WTC11 (cell line): ENCODE measurements around the gene TMPRSS2. TPM values are rescaled to one million over a fixed set of nuclear protein-coding genes. Genes with fewer than 3 reads are reported as not detected.

ENCODE experiments used
- ATAC-seq: fragments of 200-7000 bp; cut with Tn5 transposase; 2 replicates; pipeline ENCODE4 v1.10.0; 2021; ENCODE audit warnings: mild to moderate bottlenecking, moderate library complexity
- CTCF ChIA-PET: fragments of 300-600 bp; sonication (Branson Sonifier 250); formaldehyde crosslinking; loops from one replicate; lab custom pipeline; 2021; ENCODE audit warnings: antibody characterized with exemption; lab: Charles Lee
- POLR2A ChIA-PET: fragments of 350-600 bp; sonication (Branson Sonifier 250); formaldehyde crosslinking; loops from one replicate; lab custom pipeline; 2021; ENCODE audit warnings: antibody characterized with exemption; lab: Charles Lee
- DNase-seq: peaks from one replicate; pipeline ENCODE4 v3.0.0; 2021; ENCODE audit warnings: low spot score
- H3K27ac Mint-ChIP-seq: 2 replicates; pipeline ENCODE4 v1.8.0; 2021; ENCODE audit warnings: mixed read lengths
- H3K27me3 Mint-ChIP-seq: 2 replicates; pipeline ENCODE4 v1.8.0; 2021; ENCODE audit warnings: low read depth, mild to moderate bottlenecking, moderate library complexity, mixed read lengths
- H3K36me3 Mint-ChIP-seq: 2 replicates; pipeline ENCODE4 v1.8.0; 2021; ENCODE audit warnings: mixed read lengths
- H3K4me1 Mint-ChIP-seq: 2 replicates; pipeline ENCODE4 v1.8.0; 2022; ENCODE audit warnings: mixed read lengths
- H3K4me3 Mint-ChIP-seq: 2 replicates; pipeline ENCODE4 v1.8.0; 2021; ENCODE audit warnings: mild to moderate bottlenecking, moderate library complexity, mixed read lengths
- H3K9me3 Mint-ChIP-seq: 2 replicates; pipeline ENCODE4 v1.8.0; 2021; ENCODE audit warnings: mixed read lengths
- ELF4 ChIP-seq: sonication (generic); formaldehyde crosslinking; IDR thresholded peaks from 2 replicates; pipeline ENCODE4 v1.8.1; 2022; ENCODE audit warnings: low read depth, mild to moderate bottlenecking, moderate library complexity, missing genetic modification reagents
- ESRRA ChIP-seq: sonication (generic); formaldehyde crosslinking; IDR thresholded peaks from 2 replicates; pipeline ENCODE4 v1.8.1; 2022; ENCODE audit warnings: mild to moderate bottlenecking, missing genetic modification reagents, borderline replicate concordance
- GABPB1 ChIP-seq: sonication (generic); formaldehyde crosslinking; IDR thresholded peaks from 2 replicates; pipeline ENCODE4 v1.8.1; 2023; ENCODE audit warnings: mild to moderate bottlenecking, missing genetic modification reagents
- GRHL2 ChIP-seq: fragments of 250-450 bp; sonication (Bioruptor Pico); IDR thresholded peaks from 2 replicates; pipeline ENCODE4 v1.8.0; 2022; ENCODE audit warnings: mild to moderate bottlenecking, moderate library complexity; ENCODE audit not compliant: insufficient replicate concordance, severe bottlenecking
- GTF2I ChIP-seq: fragments of 250-450 bp; sonication (Bioruptor Pico); conservative IDR thresholded peaks from 2 replicates; pipeline ENCODE4 v1.4.0; 2021; ENCODE audit warnings: mild to moderate bottlenecking
- MXD4 ChIP-seq: fragments of 250-450 bp; sonication (Bioruptor Pico); IDR thresholded peaks from 2 replicates; pipeline ENCODE4 v1.8.0; 2021; ENCODE audit warnings: mild to moderate bottlenecking, moderate library complexity, borderline replicate concordance
- NFYB ChIP-seq: sonication (generic); formaldehyde crosslinking; conservative IDR thresholded peaks from 2 replicates; pipeline ENCODE4 v1.8.0; 2022; ENCODE audit warnings: low read depth, missing genetic modification reagents
- OVOL2 ChIP-seq: fragments of 250-450 bp; sonication (Bioruptor Pico); IDR thresholded peaks from 2 replicates; pipeline ENCODE4 v1.9.0; 2021; ENCODE audit warnings: mild to moderate bottlenecking, borderline replicate concordance
- SMAD4 ChIP-seq: sonication (generic); formaldehyde crosslinking; IDR thresholded peaks from 2 replicates; pipeline ENCODE4 v1.8.0; 2022; ENCODE audit warnings: mild to moderate bottlenecking, missing genetic modification reagents
- SP1 ChIP-seq: sonication (generic); formaldehyde crosslinking; conservative IDR thresholded peaks from 2 replicates; pipeline ENCODE4 v1.8.1; 2022; ENCODE audit warnings: missing genetic modification reagents
- ZNF138 ChIP-seq: sonication (generic); formaldehyde crosslinking; conservative IDR thresholded peaks from 2 replicates; pipeline ENCODE4 v1.8.1; 2022; ENCODE audit warnings: mild to moderate bottlenecking, moderate library complexity, missing genetic modification reagents
- ZNF423 ChIP-seq: fragments of 250-450 bp; sonication (Bioruptor Pico); IDR thresholded peaks from 2 replicates; pipeline ENCODE4 v2.1.2; 2022; ENCODE audit warnings: mild to moderate bottlenecking, moderate library complexity
- total RNA-seq: library from RNA; stranded (reverse); gene quantifications from 3 replicates; pipeline ENCODE4 v1.2.3, GENCODE V29; 2021
- TF ChIP-seq, protein P1 (sequence below): fragments of 200-600 bp; IDR thresholded peaks from 2 replicates; pipeline ENCODE4 v1.8.0; 2022; ENCODE audit warnings: antibody characterized with exemption
- TF ChIP-seq, protein P2 (sequence below): sonication (generic); formaldehyde crosslinking; IDR thresholded peaks from 2 replicates; pipeline ENCODE4 v1.8.0; 2022; ENCODE audit warnings: mild to moderate bottlenecking, missing genetic modification reagents
- TF ChIP-seq, protein P3 (sequence below): sonication (generic); formaldehyde crosslinking; IDR thresholded peaks from 2 replicates; pipeline ENCODE4 v1.8.0; 2023; ENCODE audit warnings: missing genetic modification reagents, mild to moderate bottlenecking, borderline replicate concordance
- TF ChIP-seq, protein P4 (sequence below): sonication (generic); formaldehyde crosslinking; IDR thresholded peaks from 2 replicates; pipeline ENCODE4 v1.8.0; 2022; ENCODE audit warnings: mild to moderate bottlenecking, missing genetic modification reagents
- TF ChIP-seq, protein P5 (sequence below): sonication (generic); formaldehyde crosslinking; IDR thresholded peaks from 2 replicates; pipeline ENCODE4 v1.8.0; 2023; ENCODE audit warnings: mild to moderate bottlenecking, missing genetic modification reagents
- TF ChIP-seq, protein P6 (sequence below): sonication (generic); formaldehyde crosslinking; IDR thresholded peaks from 2 replicates; pipeline ENCODE4 v1.8.0; 2022; ENCODE audit warnings: missing genetic modification reagents
- TF ChIP-seq, protein P7 (sequence below): sonication (generic); formaldehyde crosslinking; IDR thresholded peaks from 2 replicates; pipeline ENCODE4 v1.8.1; 2023; ENCODE audit warnings: mild to moderate bottlenecking, moderate library complexity, missing genetic modification reagents

TMPRSS2 gene
- total RNA-seq, 1 experiment from 2014 or later = 8.5 TPM

DNA sequence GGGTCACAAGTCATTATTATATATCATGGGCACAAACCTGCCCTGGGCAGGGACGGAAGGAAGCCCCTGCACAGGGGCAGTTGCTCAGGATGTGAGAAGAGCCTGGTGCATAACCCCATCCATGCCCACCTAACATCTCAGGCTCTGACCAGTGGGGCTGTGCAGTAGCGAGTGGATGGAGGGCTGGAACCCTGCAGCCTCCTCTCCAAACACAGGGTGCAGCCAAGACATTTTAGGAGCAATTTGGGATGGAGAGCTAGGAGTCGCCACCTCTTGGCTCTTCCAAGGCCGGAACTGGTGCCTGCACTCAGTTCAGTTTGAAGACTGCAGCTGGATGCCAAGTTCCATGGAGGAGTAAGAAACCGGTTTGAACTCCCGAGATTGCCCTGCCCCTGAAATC, 79.1 kb downstream of the TMPRSS2 start (continued):
- TF ChIP-seq, protein P1, sequence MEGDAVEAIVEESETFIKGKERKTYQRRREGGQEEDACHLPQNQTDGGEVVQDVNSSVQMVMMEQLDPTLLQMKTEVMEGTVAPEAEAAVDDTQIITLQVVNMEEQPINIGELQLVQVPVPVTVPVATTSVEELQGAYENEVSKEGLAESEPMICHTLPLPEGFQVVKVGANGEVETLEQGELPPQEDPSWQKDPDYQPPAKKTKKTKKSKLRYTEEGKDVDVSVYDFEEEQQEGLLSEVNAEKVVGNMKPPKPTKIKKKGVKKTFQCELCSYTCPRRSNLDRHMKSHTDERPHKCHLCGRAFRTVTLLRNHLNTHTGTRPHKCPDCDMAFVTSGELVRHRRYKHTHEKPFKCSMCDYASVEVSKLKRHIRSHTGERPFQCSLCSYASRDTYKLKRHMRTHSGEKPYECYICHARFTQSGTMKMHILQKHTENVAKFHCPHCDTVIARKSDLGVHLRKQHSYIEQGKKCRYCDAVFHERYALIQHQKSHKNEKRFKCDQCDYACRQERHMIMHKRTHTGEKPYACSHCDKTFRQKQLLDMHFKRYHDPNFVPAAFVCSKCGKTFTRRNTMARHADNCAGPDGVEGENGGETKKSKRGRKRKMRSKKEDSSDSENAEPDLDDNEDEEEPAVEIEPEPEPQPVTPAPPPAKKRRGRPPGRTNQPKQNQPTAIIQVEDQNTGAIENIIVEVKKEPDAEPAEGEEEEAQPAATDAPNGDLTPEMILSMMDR = no peak
- TF ChIP-seq, protein P2, sequence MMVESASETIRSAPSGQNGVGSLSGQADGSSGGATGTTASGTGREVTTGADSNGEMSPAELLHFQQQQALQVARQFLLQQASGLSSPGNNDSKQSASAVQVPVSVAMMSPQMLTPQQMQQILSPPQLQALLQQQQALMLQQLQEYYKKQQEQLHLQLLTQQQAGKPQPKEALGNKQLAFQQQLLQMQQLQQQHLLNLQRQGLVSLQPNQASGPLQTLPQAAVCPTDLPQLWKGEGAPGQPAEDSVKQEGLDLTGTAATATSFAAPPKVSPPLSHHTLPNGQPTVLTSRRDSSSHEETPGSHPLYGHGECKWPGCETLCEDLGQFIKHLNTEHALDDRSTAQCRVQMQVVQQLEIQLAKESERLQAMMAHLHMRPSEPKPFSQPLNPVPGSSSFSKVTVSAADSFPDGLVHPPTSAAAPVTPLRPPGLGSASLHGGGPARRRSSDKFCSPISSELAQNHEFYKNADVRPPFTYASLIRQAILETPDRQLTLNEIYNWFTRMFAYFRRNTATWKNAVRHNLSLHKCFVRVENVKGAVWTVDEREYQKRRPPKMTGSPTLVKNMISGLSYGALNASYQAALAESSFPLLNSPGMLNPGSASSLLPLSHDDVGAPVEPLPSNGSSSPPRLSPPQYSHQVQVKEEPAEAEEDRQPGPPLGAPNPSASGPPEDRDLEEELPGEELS (CRISPR knock-in tag) = no peak
- no peak for TF ChIP-seq ESRRA (CRISPR knock-in tag)
- TF ChIP-seq, protein P3, sequence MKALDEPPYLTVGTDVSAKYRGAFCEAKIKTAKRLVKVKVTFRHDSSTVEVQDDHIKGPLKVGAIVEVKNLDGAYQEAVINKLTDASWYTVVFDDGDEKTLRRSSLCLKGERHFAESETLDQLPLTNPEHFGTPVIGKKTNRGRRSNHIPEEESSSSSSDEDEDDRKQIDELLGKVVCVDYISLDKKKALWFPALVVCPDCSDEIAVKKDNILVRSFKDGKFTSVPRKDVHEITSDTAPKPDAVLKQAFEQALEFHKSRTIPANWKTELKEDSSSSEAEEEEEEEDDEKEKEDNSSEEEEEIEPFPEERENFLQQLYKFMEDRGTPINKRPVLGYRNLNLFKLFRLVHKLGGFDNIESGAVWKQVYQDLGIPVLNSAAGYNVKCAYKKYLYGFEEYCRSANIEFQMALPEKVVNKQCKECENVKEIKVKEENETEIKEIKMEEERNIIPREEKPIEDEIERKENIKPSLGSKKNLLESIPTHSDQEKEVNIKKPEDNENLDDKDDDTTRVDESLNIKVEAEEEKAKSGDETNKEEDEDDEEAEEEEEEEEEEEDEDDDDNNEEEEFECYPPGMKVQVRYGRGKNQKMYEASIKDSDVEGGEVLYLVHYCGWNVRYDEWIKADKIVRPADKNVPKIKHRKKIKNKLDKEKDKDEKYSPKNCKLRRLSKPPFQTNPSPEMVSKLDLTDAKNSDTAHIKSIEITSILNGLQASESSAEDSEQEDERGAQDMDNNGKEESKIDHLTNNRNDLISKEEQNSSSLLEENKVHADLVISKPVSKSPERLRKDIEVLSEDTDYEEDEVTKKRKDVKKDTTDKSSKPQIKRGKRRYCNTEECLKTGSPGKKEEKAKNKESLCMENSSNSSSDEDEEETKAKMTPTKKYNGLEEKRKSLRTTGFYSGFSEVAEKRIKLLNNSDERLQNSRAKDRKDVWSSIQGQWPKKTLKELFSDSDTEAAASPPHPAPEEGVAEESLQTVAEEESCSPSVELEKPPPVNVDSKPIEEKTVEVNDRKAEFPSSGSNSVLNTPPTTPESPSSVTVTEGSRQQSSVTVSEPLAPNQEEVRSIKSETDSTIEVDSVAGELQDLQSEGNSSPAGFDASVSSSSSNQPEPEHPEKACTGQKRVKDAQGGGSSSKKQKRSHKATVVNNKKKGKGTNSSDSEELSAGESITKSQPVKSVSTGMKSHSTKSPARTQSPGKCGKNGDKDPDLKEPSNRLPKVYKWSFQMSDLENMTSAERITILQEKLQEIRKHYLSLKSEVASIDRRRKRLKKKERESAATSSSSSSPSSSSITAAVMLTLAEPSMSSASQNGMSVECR = no peak
- TF ChIP-seq OVOL2 = no peak
- no peak for TF ChIP-seq ELF4
- no peak for TF ChIP-seq SMAD4 (CRISPR knock-in tag)
- TF ChIP-seq ZNF138 (CRISPR knock-in tag) = no peak
- no peak for TF ChIP-seq MXD4
- TF ChIP-seq GRHL2 = no peak
- TF ChIP-seq, protein P4, sequence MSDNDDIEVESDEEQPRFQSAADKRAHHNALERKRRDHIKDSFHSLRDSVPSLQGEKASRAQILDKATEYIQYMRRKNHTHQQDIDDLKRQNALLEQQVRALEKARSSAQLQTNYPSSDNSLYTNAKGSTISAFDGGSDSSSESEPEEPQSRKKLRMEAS (CRISPR knock-in tag) = no peak
- no peak for TF ChIP-seq GABPB1 (CRISPR knock-in tag)
- TF ChIP-seq, protein P5, sequence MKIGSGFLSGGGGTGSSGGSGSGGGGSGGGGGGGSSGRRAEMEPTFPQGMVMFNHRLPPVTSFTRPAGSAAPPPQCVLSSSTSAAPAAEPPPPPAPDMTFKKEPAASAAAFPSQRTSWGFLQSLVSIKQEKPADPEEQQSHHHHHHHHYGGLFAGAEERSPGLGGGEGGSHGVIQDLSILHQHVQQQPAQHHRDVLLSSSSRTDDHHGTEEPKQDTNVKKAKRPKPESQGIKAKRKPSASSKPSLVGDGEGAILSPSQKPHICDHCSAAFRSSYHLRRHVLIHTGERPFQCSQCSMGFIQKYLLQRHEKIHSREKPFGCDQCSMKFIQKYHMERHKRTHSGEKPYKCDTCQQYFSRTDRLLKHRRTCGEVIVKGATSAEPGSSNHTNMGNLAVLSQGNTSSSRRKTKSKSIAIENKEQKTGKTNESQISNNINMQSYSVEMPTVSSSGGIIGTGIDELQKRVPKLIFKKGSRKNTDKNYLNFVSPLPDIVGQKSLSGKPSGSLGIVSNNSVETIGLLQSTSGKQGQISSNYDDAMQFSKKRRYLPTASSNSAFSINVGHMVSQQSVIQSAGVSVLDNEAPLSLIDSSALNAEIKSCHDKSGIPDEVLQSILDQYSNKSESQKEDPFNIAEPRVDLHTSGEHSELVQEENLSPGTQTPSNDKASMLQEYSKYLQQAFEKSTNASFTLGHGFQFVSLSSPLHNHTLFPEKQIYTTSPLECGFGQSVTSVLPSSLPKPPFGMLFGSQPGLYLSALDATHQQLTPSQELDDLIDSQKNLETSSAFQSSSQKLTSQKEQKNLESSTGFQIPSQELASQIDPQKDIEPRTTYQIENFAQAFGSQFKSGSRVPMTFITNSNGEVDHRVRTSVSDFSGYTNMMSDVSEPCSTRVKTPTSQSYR (CRISPR knock-in tag) = no peak
- TF ChIP-seq, all 79 proteins: peak for 0

DNA sequence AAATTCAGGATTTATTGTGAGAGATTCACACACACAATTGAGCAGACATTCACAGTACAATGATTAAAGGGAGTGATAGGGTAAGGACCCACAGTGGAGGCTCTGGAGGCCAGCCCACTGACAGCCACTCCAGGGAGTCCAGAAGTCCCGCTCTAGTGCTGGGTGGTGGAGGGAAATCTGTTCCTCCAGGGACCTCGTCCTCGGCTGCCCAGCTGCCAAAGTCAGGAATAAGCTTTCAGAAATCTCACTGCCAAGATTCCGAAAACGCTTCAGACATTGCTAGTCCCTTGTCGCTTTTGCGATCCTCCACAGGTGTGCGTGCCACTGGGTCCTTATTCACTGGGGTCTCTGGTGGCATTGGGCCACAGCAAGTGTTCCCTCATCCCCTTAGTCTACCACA, 79.6 kb downstream of the TMPRSS2 start:
- Mint-ChIP-seq H3K4me3 (no peak overlapping the region), H3K36me3 (peaks cover 2% of the 10 kb centered on the region; the same call in 1 of the 2 replicates), H3K4me1 (peaks cover 33% of the 10 kb centered on the region), H3K9me3 (no peaks in the 10 kb centered on the region), H3K27ac (no peak overlapping the region), H3K27me3 (peaks cover 53% of the 10 kb centered on the region)
- DNase-seq (no peak), ATAC-seq (no peak)
- ChIA-PET POLR2A (no interaction called here), CTCF (no interaction called here)
- TF ChIP-seq, protein P6, sequence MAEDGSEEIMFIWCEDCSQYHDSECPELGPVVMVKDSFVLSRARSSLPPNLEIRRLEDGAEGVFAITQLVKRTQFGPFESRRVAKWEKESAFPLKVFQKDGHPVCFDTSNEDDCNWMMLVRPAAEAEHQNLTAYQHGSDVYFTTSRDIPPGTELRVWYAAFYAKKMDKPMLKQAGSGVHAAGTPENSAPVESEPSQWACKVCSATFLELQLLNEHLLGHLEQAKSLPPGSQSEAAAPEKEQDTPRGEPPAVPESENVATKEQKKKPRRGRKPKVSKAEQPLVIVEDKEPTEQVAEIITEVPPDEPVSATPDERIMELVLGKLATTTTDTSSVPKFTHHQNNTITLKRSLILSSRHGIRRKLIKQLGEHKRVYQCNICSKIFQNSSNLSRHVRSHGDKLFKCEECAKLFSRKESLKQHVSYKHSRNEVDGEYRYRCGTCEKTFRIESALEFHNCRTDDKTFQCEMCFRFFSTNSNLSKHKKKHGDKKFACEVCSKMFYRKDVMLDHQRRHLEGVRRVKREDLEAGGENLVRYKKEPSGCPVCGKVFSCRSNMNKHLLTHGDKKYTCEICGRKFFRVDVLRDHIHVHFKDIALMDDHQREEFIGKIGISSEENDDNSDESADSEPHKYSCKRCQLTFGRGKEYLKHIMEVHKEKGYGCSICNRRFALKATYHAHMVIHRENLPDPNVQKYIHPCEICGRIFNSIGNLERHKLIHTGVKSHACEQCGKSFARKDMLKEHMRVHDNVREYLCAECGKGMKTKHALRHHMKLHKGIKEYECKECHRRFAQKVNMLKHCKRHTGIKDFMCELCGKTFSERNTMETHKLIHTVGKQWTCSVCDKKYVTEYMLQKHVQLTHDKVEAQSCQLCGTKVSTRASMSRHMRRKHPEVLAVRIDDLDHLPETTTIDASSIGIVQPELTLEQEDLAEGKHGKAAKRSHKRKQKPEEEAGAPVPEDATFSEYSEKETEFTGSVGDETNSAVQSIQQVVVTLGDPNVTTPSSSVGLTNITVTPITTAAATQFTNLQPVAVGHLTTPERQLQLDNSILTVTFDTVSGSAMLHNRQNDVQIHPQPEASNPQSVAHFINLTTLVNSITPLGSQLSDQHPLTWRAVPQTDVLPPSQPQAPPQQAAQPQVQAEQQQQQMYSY (CRISPR knock-in tag) = no peak
- TF ChIP-seq, protein P7, sequence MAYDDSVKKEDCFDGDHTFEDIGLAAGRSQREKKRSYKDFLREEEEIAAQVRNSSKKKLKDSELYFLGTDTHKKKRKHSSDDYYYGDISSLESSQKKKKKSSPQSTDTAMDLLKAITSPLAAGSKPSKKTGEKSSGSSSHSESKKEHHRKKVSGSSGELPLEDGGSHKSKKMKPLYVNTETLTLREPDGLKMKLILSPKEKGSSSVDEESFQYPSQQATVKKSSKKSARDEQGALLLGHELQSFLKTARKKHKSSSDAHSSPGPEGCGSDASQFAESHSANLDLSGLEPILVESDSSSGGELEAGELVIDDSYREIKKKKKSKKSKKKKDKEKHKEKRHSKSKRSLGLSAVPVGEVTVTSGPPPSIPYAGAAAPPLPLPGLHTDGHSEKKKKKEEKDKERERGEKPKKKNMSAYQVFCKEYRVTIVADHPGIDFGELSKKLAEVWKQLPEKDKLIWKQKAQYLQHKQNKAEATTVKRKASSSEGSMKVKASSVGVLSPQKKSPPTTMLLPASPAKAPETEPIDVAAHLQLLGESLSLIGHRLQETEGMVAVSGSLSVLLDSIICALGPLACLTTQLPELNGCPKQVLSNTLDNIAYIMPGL = no peak
- no peak for TF ChIP-seq ZNF423 (CRISPR knock-in tag)
- TF ChIP-seq NFYB (CRISPR knock-in tag) = no peak
- TF ChIP-seq GTF2I (CRISPR knock-in tag) = no peak
- no peak for TF ChIP-seq SP1 (CRISPR knock-in tag)
